ENCODE data around the gene USH2A.

The USH2A gene, protein sequence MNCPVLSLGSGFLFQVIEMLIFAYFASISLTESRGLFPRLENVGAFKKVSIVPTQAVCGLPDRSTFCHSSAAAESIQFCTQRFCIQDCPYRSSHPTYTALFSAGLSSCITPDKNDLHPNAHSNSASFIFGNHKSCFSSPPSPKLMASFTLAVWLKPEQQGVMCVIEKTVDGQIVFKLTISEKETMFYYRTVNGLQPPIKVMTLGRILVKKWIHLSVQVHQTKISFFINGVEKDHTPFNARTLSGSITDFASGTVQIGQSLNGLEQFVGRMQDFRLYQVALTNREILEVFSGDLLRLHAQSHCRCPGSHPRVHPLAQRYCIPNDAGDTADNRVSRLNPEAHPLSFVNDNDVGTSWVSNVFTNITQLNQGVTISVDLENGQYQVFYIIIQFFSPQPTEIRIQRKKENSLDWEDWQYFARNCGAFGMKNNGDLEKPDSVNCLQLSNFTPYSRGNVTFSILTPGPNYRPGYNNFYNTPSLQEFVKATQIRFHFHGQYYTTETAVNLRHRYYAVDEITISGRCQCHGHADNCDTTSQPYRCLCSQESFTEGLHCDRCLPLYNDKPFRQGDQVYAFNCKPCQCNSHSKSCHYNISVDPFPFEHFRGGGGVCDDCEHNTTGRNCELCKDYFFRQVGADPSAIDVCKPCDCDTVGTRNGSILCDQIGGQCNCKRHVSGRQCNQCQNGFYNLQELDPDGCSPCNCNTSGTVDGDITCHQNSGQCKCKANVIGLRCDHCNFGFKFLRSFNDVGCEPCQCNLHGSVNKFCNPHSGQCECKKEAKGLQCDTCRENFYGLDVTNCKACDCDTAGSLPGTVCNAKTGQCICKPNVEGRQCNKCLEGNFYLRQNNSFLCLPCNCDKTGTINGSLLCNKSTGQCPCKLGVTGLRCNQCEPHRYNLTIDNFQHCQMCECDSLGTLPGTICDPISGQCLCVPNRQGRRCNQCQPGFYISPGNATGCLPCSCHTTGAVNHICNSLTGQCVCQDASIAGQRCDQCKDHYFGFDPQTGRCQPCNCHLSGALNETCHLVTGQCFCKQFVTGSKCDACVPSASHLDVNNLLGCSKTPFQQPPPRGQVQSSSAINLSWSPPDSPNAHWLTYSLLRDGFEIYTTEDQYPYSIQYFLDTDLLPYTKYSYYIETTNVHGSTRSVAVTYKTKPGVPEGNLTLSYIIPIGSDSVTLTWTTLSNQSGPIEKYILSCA (N-terminal part only)

DNA sequence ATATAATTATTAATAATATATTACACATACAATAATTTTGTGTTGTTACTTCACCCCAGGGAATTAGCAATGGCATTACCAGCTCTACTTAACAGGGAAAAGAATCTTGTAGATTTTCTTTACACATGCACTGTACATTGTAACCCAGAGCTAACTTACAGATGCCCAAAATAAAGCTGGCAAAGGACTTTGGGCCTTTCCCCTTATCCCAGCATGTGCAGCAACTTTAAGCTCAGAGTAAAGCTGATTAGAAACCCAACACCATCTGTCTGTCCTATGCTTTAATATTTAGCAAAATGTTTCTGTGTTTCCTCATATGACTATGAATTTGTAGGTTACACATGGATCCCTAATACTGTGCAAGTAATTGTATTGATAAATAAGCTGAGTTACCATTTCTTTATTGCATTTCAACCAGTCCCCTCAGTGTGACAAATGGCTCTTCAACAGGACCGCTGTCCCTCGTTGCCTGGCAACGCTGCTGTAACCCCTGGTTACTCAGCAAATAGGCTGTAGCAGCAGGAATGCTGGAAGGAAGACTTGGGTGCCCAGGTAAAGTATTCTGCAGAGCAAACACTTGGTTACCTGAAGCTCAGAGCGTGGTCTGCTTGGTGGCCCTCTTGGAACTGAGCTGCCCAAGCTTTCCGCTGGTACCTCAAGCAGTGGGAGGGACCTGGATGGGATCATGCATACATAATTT is at the start of gene USH2A:
TSS of gene USH2A (minus strand) at position 628 of the 700 bp plus-strand sequence. CDS start 1,112 bp downstream, outside the sequence.
- no peak for DNase-seq

DNA sequence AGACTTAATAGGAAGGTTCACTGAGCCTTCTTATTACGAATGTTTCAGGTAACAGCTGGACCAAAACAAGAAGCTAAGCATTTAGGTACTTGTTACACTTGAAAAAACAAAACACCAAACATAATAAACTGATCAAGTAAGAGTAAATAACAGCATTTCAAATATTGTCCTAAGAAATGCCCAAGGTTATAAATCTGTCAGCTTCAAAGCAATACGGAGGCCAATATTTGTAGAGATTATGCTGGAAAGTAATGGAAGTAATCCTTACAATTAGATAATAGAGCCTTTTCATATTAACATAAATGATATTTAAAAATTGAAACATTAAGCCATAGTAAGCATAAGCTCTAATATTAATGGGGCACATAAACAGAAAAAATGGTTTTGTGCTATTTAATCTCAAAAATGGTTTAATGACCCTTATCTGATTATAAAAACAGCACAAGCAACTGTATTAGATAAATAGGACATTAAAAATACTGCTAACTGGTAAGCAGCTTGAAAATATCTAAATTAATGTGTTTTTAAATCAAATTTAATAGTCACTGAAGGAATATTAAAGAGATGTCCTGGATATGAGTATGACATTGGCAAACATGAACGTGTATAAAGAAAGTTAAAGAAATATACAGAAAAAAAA is 43.0 kb upstream of the USH2A start:
- no peak for DNase-seq

DNA sequence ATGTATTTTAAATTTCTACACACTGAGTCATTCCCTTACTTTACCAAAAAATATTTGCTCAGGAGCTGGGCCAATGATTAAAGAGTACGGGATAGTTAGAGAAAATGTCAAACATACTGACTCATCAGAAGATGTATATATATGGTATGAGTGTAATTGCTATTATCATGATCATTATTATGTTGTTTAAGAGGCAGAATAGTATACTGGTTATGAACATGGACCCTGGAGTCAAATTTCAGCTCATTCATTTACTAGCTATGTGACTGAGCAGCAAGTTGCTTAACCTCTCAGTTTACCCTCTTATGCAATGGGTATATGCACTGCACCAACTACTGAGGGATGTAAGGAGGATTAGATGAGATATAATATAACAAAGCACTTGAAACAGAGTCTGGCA is 41.2 kb upstream of the USH2A start:
- DNase-seq: no peak

DNA sequence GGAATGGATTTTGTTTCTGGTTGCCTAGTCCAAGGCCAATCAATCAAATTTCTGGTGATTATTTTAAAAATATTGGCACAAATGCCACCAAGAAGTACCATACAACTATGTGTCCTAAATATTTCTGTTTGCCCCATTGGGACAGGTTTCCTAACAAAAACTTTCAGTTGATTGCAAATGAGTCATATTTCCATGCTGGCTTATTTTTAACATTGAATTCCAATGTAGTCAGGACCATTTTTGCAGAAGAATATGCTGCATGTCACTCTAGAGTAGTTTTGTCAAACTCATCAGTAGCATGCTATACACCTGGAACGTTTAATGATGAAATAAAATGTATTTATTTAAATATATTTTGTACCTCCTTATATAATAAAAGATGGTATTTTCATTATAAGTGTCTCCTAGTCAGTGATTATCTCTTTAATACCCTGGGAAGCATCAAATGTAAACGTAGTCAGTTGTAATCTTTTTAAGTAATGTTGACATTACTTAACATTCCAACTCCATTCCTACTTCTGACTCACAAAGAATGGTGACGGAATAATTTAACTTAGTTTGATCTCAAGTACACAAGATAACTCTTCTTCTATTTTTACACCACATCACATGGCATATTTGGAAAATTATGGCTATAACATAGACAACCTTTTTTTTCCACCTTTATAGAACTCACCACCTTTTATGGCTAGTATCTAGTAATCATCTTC is 39.0 kb upstream of the USH2A start:
- no peak for DNase-seq

DNA sequence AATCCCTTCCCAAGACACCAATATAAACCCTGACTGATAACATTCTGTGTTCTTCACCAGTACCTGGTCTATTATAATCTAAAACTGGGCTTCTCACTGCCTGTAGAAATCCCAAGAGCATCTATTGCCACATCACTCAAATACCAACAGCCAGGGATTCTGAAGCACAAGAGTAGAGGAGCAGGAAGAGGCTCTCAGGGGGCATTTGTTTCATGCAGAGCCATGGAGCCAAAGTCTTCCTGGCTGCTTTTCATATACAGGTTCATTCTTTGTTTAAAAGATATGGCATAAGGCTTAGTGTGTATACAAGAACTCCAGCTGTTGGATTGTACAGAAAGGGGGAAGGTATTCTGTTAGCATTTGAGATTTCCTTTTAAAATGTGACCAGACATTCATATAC is 38.2 kb upstream of the USH2A start:
- no peak for DNase-seq

DNA sequence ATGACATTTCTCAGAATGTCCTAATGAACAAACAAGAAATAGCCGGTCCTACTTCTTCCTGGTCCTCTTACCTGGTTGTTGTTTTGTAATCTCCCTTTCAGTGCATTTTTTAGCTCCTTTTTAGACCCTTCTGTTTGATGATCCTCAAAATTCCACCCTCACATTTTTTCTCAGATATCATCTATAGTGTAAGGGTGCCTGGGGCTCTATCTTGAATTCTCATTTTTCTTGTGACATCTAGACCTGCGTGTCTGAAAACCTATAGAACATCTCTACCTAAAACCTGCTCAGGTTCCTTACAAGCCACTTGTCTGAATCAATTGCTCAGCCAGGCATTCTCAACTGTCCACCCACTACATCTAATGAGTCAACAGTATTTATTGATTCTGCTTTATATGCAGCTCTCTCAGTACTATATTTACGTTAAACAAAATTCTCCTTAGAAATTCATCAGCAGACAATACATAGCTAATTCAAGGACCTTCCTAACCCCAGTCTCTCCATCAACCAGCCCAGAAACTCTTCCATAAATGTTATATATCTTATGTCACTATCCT is 36.5 kb upstream of the USH2A start:
- no peak for DNase-seq

DNA sequence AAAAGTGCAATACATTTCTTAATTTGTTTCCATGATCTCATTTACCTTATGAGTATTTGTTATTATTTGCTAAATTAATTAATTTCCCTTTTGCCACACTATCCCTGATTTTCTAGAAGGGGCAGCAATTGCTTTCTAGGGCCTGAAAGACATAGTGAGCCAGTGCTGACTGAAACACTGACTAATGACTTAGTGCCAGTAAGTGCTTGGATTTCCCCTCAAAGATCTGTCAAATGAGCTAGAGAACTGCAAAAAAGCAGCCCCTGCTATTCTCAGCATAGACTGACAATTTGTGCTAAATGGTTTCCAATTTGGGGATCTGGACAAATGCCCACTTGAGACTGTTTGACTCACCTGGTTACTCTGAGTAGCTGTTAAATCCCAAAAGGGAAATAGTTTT is 35.6 kb upstream of the USH2A start:
- DNase-seq: no peak

DNA sequence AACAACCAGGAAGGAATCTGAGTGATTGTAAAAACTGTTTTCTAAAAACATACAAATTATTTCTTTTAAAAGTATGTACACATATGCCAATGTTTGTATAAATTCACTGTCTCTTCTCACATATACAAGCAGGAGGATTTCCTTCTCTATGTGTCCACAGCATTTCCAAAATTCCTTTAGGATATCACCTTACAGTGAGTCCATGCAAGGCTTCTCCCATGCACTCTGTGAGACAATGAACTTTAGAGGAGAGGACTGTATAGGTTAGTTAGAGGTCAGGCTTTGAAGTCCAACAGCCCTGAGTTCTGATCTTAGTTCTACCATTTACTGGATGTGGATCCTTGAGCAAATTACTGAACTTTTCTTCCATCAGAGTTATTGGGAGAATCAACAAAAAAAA is 34.1 kb upstream of the USH2A start:
- no peak for DNase-seq

DNA sequence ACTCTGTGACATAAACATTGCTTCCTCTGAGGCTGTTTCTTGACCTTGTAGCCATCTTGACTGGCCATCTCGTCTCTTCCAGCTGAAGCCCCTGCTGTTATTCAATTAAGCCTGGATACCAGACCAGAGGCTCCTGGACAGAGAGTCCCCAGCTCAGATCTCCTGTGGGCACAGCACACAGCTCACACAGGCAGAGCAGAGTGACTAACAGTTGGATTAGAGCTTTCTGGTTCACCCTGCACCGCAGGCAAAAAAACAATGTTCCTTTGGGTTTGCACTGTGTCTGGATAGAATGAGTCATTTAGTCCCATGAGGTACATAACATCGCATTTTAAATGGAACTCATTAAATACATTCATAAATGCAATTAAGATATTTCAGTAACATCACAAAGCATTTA is 33.4 kb upstream of the USH2A start:
- no peak for DNase-seq

DNA sequence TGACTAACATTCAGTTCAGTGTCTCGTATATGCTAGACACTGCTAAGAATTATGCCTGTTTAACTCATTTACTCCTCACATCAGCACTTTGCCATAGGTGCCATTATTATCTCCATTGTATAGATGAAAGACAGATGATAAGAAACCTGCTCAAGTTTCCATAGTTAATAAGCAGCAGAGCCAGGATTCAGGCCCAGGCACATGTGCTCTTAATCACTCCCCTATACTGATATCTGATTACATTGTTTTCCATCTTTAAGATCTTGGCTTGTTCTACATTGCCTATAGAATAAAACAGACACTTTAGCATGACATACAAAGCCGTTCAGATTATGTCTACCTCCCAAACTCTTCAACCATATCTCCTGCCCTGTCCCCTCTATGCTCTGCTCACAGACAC is 30.5 kb upstream of the USH2A start:
- DNase-seq: no peak

DNA sequence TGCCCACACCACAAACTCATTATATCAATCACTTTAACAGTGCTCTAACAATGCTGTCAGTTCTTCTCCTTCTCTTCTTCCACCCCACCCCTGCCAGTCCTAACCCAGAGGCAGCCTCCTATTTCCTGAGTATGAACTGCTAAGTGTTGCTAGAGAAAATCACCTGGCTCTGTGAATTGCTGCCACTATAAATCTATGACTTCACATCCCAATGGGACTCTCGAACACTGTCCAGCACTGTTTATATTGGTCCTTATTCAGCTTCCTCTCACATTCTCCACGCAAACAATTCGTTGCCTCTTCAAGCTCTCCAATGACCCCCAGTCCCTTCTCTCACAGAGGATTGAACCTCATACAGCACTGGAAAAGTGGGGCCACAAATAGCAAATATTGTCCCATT is 27.0 kb upstream of the USH2A start:
- no peak for DNase-seq

DNA sequence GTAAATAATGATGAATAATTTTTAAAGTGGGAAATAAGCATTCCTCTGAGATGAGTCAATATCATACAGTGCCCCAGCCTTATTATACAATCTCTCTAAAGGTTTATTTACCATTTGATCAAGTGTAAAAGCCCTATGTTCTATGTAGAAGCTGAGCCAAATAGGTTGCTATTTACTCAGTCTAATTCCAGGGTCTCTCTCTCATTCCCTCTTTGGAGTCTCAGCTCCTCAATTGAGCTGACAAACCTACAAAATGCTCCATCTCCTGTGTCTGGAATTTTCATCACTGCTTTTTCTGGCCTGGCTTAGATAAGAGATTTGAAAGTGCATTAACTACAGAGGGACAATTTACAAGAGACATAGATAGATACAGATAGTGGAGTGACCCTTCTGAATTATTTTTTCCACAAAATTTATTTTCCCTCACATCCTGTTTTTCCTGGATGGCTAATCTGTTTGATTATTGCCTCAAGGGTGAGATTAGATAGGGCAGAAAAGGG is 24.8 kb upstream of the USH2A start:
- no peak for DNase-seq

DNA sequence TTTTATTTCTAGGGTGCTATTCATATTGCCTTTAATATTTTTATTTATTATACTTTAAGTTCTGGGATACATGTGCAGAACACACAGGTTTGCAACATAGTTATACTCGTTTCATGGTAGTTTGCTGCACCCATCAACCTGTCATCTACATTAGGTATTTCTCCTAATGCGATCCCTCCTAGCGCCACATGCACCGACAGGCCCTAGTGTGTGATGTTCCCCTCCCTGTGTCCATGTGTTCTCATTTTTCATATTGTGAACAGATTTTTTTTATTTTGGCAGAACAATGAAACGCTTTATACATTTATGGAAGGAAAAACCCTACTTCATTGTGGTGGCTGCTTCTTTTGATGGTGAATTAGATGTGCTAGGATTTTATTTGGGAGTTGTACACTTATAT is 14.4 kb upstream of the USH2A start:
- no peak for DNase-seq

DNA sequence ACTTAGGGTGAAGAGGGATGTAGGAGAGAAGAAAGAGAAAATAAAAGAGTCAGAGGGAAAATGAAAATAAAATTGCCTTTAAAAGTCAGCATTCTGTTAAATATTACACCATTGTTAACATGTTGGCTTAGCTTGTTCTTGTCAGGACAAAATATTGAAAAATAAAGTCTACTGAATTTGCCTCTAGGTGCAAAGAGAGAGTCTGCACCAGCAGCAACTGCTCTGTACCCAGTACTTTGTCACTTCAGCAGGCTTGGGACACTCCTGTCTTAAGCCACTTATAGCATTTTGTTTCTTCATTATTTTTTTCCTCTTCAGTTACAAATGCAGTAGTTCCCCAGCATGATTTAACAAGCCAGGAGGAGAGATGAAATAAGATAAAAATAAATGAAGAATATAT is 11.0 kb upstream of the USH2A start:
- DNase-seq: no peak

DNA sequence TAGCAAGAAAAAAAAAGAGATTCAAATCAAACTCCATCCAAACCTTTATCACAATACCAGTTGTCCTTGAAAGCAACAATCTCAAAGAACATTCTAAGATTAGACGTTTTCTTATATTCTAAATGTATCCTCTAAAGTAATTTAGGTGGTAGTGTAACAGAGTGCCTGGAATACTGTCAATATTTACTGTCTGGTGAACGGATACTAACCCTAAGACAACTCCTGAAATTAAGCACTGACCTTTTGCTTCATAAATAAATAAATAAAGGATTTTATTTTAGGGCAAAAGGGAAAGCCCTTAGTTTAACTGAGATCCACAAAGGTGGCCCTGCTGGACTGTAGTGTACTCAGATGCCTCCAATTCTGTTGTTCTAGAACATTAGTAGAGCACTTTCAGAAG is 9.9 kb upstream of the USH2A start:
- DNase-seq: no peak

DNA sequence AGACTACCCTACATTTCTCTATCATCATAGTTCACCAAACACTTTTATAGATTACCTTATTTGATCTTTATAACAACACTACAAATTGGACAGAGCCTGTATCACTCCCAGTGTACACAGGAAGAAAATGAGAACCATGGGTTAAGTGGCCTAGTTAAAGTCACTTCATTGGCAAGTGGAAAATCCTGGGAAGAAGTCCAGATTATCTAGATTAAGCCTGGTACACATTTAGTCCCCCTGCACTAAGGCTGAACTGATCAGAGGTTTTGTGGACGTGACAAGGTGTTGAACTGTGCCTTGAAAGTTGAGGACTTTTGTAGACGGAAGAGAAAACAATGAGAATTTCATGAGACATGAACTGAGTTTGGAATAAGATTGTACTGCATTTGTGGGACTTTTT is 7.5 kb upstream of the USH2A start:
- DNase-seq: no peak

DNA sequence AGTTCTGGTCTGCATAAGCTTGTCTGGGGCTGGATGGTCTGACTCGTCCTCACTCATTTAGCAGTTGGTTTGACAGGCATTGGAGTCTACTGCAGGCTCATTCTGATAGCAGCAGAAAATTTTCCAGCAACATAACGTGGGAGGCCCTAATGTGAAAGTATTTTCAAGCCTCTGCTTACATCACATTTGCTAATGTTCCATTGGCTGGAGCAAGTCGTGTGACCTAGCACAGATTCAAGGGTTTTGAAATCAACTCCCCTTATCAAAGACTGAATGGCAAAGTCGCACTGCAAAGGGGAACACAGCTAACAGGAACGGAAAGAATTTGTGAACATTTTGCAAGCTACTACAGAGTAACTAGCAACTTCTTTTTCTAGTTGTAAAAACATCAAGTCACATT is 2.3 kb upstream of the USH2A start:
- no peak for DNase-seq

DNA sequence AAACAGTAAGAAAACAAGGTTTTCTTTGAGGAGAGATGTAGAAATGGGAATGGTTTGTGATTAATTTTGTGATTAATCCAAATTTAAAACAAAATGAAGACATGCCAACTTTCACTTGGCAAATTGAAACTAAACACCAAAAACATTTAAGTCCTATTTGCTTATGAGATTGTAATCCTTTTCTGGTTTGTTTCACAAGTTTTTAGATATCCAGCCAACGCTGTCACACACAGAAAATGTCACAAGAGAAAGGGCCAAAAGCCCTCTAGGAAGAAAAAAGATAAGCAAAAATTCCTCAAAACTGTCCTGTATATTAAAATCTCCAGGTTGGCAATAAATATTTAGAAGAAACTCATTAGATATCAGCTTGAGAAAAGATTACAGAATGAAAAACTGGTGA is 2.5 kb downstream of the USH2A start:
- DNase-seq: no peak

DNA sequence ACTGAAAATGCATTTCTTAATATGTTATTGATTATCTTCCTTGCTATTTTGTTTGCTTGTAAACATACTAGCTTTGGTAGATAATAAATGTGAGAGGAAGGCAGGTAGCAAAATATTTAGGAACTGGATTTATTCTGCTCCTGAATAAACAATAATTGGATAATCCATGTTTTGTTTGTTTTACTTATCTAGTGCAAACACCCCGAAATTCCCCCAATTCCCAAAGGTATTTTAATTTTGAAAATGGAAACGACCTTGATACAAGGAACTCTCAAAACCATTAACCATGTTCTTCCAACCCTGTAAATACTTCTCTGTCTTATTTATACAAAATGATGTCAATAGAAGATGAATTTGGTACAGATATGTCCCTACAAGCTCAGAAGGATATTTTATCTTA is 3.0 kb downstream of the USH2A start:
- DNase-seq: no peak

DNA sequence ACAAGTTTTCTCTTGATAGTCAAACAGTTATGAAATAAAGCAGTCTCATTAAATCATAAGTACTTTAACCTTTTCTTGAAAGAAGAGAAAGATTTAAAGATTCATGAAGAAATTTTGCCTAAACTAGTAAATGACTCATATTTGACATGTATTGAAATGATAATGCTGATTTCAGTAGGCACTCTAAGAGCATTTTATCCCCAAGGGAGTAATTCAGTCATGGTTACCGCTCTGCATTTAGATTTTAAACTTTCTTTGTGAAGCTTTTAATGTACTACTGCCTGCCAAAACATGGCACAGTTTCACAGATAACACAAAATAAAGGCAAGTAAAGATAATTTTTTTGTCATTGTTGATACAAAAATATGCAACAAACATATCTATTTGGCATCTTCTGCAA is 6.8 kb downstream of the USH2A start:
- DNase-seq: no peak

DNA sequence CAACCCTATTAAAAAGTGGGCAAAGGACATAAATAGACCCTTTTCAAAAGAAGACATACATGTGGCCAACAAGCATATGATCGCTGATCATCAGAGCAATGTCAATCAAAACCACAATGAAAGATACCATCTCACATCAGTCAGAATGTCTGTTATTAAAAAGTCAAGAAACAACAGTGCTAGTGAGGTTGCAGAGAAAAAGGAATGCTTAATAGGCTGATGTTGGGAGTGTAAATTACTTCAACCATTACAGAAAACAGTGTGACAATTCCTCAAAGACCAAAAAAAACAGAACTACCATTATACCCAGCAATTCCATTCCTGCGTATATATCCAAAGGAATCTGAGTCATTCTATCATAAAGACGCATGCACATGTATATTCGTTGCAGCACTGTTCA is 13.2 kb downstream of the USH2A start:
- no peak for DNase-seq
